NCI-H1105 (cell line): ENCODE results near the gene NGF.
"Not testable (repeated sequence)": the region's sequence is repeated elsewhere in the genome, so short reads cannot be mapped to it uniquely, and the experiment has no call there.

Source experiments
- DNase-seq: peaks from one replicate; lab custom pipeline; 2025; lab: John Stamatoyannopoulos, UW

The NGF gene

DNA sequence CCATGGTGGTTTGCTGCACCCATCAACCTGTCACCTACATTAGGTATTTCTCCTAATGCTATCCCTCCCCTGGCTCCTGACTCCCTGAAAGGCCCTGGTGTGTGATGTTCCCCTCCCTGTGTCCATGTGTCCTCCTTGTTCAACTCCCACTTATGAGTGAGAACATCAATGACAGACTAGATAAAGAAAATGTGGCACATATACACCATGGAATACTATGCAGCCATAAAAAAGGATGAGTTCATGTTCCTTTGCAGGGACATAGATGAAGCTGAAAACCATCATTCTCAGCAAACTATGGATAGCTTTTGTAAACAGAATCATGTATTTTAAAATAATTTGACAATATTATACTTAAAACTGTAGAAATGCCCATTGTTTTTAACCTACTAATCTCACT, 28.5 kb downstream of the NGF start:
- DNase-seq: not testable (repeated sequence)

DNA sequence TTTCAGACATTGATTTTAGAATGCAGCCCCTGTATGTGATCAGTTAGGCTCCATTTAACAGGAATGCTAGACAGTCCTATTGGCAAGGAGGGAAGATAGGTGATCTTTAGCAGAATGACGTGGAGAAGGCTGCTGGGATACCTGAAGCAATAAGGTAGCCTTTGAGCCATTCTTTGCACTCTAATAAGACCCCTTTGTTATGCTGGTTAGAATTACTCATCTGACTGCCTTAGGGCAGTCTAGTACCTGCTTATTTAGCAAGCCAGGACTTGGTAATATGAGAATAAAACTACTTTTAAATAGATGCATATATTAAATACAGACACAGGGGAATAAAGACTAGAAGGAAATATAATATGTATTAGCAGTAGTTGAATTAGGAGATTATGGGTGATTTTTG, 29.1 kb downstream of the NGF start:
- no peak for DNase-seq

DNA sequence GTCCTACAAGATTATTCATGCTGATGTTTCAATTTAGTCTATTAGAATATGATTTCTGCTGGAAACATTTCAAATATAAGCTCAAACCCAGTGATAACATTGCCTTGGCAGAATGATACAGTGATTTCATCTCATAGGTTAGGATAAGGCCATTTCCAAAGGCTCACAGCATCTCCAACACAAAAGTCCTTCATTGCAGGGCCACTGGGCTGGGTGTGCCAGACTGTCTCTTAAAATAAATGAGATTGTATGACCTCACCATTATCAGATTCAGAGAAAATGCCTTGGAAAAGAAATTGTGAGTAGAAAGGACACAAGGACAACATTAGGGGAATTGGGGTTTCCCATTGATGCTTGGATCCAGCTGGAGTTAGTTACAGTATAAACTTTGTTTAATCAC, 30.4 kb downstream of the NGF start:
- DNase-seq: no peak

DNA sequence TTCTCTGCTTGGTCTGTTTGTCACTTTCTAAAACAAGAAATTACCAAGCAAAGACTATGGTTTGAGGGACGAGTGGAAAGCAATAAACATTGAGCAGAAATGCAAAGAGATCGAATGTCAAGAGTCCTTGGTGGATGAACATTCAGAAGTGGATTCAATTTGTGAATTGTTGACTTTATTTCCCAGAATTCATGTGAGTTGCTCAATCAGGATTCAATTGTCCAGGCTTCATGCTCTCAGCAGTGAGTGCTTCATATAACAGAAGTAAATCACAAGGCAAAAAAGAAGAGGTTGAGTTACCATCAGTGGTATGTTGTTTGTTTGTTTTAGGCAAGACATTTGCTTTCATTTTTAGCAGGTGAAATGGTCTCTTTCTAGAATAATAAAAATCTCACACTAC, 31.9 kb downstream of the NGF start:
- peak; percentile 7 for DNase-seq

DNA sequence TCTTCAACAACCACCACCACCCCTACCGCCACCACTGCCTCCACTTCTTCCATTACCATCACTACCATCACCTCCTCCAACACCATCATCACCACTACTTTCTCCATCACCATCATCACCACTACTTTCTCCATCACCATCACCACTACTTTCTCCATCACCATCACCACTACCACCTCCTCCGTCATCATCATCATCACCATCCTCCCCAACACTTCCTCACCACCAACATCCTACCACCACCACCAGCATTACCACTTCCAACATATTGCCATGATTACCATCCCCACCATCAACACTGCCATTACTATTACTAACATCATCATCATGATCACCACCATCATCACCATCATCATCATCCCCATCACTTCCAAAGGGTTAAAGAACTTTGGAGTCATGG, 34.7 kb downstream of the NGF start:
- DNase-seq: no peak

DNA sequence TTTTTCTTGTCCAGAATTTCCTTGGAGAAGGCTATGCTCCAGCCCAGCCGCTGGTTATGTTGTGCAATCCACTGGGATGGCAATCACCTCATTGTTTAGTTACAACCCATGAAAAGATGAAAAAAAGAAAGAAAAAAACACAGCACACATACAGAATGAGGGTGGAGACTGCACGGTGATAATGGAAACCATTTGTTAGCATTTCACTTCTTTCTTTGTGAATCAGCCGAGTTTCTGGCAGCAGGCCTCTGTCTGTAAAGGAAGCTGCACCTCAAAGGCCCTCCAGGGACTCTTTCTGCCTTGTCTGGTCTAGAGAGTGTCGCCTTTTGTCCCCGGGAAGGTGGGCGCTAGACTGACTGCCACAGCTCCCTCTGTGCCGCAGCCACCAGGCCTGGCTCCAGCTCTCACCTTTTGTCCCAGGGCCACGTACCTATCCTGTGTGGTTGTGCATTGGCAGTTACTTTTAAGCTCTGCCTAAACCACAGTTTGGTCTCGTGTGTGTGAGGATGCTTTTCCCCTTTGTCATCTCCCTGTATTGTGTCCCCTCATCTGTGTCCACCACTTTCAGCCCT, 35.6 kb downstream of the NGF start:
- DNase-seq: no peak

DNA sequence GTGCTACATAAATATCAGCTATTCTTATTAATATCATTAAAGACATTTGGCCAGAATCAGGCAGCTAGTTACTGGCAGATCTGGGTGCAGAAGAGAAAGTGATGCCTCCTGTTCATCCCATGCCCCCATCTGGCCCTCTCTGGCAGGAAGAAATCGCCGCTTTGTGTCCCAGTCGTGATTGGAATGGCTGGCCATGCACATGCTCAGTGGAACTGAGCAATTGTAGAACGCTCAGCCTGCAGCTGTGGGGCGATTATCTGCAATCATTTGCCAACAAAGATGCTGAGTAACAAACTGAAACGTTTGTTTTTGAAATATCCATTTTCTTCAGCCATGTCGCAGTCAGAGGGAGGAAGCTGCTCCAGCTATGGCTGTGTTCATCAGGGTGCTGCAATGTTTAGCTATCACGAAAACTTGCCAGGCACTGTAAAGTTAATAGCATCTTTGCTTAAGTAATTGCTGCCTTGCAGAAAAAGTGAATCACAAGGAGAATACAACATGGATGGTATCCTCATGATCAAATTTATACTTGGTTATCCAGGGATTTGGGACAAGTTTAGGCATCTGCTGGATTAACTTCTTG, 36.5 kb downstream of the NGF start:
- DNase-seq: no peak

DNA sequence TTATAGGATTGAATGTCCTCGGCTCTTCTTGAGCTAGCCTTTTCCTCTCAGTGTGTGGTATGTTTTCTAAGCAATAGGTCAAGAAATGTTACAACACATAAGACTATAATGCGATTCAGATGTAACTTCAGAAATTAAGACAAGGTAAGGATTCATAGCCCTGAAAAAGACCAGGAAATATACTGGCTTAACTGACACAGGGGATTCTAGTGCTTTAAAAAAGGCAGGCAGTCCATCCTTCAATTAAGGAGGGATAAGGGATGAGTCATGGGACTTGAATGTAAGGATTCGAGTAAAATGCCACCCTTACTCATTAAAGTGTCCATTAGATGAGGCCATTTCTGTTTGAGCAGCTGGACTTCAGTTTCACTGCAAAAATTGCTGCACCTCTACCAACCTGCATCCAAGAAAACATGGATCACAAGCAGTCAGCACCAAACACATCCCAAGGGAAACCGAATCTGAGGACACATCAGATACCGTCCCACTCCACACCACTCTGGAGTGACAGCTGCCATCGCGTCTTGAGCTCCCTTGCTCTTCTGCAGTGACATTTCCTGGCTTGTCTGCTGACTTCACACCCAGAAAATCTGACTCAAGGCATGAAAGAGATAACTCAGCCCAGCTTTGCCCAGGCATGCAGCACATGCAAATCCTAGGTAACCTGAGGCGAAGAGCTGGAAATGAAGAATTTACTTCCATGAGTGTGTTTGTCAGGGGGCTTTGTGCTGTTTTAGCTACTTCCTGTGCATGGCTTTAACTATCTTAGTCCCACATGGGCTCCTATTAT, 37.8 kb downstream of the NGF start:
- no peak for DNase-seq

DNA sequence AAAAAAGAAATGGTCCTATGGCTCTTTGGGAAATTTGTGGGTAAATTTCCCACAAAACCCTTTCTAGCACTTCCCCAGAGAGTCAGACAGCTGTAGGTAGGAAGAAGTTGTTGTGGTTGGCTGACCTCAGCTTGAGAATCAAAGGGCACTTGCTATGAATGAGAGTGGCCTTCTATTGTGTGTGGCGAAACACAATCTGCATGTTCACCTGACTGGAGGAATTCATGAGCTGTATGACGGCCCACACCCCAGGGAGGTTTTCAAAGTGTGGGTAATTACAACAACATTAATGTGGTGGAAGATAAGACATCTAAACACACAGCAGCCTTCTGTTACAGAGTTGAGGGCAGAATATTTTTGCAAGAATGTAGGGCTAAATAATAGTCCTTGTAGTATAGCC, 38.8 kb downstream of the NGF start:
- no peak for DNase-seq

DNA sequence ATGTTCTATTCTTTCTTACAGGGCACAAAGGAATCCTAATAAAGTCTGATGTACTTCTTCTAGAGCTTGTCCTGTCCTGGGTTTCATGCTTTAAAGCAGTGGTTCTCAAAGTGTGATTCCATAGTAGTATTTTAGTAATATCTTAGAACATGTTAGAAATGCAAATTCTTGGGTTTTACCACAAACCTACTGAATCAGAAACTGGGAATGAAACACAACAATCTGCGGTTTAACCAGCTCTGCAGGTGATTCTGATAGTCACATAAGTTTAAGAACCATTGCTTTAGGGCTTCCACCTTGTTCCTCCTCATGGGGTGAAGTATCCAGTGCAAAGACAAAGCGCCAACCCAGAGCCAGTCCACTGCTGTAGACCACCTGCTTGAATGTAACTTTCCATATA, 41.1 kb downstream of the NGF start:
- no peak for DNase-seq

DNA sequence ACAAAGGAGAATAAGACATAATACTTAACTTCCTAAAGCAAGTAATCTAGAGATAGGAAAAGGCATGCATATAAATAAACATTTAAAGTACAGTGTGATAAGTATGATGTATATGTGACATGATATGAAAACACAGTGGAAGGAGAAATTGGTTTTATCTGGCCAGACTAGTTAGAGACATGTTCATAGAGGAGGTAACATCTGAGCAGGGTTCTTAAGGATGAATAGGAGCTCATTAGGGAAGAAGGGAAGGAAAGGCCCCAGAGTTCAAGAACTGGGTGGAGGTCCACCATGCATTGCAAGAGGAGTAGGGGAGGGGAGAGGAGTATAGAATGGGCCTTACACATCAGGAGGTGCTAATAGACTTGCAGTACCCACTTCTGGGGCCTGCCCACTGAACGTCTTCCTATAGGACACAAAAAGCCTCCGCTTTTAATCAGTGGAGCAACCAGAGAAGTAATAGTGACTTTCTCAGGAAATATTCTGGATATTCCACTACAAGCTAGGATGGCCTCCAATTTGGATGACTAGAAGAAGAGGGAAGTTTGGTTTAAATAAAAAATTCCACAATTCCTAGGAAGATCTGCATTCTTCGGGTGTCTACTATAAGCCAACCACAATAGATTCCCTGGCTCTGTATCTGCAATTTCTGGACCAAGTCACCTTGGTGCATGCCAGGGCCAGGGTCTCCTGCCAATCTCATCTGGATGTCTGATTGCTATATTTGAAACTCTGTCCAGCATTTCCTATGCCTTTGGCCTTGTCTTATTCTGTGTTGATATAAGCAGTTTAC, 41.9 kb downstream of the NGF start:
- DNase-seq: no peak

DNA sequence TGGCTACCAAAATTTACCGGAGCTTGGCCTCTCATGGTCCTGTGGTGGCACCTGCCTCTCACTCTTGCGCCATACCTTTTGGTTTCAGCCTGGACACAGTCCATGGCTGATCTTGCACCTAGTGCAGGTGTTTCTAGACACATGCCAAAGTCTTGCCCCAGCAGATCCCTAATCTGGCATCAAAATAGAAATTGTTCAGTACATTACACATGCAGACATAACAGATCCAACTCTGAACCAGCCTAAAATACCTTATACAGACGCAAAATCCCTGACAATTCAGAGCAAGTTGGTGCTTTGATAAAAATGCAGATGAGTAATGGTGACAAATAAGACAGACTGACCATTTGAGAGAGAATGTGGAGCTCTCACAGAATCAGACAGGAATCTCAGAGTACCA, 44.1 kb downstream of the NGF start:
- DNase-seq: no peak

DNA sequence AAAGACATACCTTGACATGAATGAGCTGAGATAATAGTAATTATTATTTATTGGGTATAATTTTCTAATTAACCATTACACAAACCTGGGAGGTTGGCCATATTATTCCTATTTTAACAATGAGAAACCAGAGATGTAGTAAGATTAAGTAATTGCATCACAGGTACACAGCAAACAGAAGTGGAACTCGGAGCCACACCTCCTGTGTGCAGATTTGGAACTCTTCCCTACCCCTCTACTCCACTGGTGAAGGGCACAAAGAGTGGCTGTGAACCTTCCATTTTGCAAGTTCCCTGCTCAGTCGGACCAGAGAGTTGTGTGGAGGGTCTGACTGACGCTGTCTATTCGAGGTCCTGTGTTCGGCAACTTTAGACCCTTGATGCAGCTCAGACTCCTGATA, 45.0 kb downstream of the NGF start:
- no peak for DNase-seq

DNA sequence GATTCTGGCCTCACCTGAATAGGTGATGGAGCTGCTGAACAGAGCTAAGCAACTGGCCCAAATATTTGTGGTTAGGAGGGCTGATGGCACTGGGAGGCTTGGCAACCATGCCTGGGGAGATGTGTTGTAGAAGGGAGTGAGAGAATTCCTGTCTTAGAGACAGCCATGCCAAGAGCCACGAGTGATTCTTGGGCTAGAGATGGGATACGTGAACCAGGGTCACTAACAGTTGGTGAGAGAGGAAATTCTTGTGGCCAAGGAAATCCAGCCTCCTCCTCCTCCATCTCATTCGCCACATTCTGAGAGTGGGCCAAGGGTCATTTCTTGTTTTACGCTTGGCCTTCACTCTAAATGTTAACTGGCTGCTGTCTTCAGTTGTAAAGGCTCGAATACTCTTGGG, 46.3 kb downstream of the NGF start:
- no peak for DNase-seq

DNA sequence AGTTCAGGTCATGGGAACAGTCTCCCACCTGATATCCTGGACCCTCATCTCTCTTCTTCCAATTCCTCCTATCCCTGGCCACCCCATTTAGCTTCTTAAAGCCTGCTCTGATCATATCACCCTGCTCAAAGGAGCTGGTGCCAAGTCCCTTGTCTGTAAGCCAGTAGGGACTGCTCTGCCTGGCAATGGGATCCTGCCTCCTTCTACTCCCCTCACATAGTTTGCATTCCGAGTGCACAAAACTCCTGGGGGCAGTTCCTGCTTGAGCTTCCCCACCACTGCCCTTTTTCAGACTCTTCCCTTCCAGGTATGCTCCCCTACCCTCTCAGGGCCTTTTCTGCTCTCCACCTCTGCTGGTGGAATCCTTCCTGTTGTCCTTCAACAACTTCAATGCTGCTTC, 48.1 kb downstream of the NGF start:
- DNase-seq: no peak

DNA sequence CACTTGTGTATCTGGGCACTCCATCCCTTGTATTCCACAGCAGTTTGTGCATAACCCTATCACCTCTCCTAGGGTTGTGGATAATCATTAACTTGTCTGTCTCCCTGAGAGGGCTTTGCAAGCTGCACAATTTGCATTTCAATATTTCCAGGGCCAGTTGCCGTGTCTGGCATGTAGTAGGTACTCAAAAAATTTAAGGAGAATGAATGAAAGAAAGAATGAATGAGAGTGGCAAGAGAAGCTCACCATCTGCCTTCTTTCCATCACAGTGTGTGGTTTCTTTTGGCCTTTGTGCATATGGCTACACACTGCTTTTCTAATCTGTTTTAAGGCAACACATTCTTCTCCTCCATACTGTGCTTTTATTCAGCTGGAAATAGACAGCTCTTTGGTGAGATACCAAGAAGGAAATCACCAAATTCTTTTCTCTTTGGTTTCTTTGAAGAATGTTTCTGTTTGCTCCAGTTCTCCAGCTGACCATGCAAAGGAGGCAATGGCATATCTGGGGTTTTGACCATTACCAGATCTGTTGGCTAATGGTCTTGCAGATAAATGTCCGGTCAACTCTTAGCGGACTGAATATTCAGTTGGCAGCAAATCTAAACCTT, 49.4 kb downstream of the NGF start:
- no peak for DNase-seq

DNA sequence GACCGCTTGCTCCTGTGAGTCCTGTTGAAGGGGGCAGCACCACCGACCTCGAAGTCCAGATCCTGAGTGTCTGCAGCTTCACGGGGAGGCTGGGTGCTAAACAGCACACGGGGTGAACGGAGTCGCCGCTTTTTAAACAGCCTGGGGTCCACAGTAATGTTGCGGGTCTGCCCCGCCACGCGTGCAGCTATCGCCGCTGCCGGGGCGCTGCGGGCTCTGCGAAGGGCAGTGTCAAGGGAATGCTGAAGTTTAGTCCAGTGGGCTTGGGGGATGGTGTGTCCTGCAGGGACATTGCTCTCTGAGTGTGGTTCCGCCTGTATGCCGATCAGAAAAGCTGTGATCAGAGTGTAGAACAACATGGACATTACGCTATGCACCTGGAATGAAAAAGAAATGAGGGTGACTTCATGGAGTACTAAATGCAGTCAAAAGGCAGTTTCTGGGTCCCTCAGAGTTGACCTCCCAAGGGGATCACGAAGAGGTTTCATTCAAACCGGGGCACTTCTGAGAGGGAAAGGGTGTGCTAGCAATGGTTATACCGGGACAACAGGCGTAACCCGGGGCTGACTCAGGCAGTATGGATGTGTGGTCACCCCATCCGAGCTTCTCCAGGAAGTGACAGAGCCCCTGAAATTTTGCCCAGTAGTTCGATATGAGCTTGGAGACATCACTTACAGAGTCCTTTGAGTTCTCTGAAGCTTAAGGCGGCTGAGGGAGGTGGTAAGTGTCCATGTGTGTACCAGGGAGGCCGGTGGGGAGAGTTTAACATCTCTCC, 51.4 kb downstream of the NGF start:
- DNase-seq: no peak

DNA sequence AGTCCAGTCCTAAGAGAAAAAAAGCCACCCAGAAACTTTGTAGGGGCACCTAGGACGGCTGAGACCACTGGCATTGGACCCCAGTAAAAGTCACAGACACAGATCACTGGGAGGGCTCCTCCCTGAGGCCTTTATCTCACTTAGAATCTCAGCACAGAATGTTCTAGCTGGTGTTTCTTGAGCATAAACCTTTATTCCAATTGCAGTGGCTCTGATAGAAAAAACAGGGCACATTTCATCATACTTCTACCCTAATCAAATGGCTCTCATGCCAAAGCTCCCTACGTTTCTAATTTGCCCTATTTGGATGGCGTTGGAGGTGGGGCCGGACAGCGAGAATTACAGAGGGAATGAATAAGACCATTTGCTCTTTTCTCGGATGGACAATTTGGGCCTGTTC, 53.8 kb downstream of the NGF start:
- DNase-seq: no peak

DNA sequence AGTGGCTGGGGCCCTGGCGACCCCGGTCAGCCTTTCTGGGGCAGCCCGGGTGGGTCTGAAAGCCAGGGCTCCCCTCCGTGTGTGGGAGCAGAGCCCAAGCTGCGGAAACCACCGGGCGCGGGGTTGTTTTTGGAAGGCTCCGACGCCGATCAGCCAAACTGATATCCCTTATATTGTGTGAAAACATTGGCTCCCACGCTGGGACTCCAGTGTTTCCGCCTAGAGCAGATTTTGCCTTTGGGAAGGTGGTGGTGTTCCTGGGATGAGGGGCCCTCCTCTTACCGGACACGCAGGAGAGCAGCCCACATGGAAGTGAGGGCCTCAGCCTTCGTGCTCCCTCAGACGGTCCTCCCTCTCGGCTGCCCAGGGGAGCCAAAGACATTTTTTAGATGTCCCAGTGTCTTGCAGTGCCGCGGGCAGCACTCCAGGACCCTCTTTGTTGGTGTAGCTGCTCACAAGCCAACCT, 54.3 kb downstream of the NGF start:
- no peak for DNase-seq

DNA sequence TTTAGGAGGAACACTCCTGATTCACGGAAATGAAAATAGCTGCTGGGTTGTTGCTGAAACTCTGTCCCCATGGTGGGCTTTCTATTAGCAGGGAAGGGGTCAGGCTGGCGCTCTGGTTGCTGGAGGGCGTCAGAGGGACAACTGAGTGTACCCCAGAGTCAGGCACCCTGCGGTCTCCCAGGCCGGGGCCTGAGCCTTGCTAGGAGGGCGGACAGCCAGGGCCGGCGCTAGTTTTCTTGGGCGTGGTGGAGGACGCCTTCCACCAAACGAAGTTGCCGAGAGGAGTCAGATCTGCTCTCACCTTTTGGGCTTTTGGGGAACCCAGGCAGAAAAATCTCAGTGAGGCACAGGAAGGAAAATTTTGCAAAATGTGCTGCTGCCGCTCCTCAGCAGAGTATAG, 54.8 kb downstream of the NGF start:
- no peak for DNase-seq

DNA sequence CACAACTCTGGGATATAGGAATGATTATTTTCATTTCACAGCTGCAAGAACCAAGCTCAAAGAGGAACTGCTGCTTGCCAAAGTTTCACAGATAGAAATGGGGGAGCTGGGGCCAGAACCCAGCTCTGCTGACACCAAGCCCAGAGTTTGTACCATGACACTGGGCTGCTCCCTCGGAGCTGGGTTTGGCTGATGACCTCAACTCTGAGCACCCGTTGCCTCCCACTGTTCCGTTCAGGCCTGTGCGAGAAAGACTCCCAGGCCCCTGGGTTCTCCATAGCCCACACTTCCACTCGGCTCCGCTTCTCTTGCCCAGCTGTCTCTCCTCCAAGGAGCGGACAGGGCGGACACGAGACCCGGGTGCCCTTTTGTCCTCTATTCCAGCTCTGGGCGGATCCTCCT, 55.2 kb downstream of the NGF start:
- no peak for DNase-seq

DNA sequence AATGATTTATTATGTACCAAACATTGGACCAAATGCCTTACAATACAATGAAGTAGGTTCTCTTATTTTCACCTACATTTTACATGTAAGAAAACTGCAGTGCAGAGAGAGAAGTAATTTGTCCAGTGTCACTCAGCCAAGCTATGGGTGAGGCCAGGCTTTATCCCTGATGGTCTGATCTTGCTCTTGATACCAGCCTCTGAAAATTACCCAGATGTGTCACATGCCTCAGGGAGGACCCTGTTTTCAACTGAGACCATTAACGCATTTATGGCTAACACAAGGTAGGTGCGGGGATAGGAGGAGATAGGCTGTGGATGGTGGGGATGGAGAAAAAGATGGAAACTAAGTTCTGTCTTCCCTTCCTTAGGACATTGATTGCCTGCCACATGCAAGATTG, 56.9 kb downstream of the NGF start:
- no peak for DNase-seq
